Fibroblast of villous mesenchyme (primary cell): Measurements from ENCODE around the gene POPDC2. TPM values are rescaled to one million over a fixed set of nuclear protein-coding genes. Genes with fewer than 3 reads are reported as not detected.

Source experiments
- DNase-seq: peaks from one replicate; pipeline ENCODE4 v3.0.0-alpha.2; 2010; ENCODE audit warnings: low read depth
- H3K4me3 ChIP-seq: 2 replicates; pipeline ENCODE4 v1.5.1; 2011; ENCODE audit warnings: low read depth, mild to moderate bottlenecking, low read length
- CTCF ChIP-seq: IDR thresholded peaks from 2 replicates; pipeline ENCODE4 v1.5.1; 2012; ENCODE audit warnings: low read depth, mild to moderate bottlenecking, low read length; ENCODE audit not compliant: insufficient read depth
- total RNA-seq: library from RNA; depleted of rRNA; stranded (reverse); fragments of >200 nt; gene quantifications from 2 replicates; pipeline ENCODE4 v1.2.3, GENCODE V29; 2012

Gene POPDC2
- total RNA-seq, 1 donor = 1.3 TPM

- no peak for TF ChIP-seq CTCF
- H3K4me3 ChIP-seq = no peak overlapping the region
- DNase-seq = no peak
These were observed 55.5 kb downstream of the POPDC2 start for GRCh38 chr3:119604878-119605277.

DNA sequence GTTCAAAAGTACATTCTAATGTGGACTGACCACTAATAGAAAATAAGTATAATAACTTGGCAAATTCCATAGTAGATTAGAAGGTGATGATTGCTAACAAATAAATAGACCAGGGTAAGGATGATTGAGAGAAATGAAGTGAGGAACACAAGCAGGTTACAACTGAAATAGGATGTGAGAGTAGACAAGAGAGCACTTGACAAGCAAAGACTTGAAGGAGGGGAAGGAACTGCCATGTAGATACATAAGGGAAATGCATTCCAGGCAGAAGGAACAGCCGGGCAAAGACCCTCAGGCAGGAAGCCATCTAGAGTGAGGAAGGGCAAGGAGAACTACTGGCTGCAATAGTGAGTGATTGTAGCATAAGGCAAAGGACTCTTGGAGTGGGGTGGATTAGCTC lies 57.7 kb downstream of the POPDC2 start:
- no peak for DNase-seq
- no peak overlapping the region for H3K4me3 ChIP-seq
- TF ChIP-seq CTCF = no peak

DNA sequence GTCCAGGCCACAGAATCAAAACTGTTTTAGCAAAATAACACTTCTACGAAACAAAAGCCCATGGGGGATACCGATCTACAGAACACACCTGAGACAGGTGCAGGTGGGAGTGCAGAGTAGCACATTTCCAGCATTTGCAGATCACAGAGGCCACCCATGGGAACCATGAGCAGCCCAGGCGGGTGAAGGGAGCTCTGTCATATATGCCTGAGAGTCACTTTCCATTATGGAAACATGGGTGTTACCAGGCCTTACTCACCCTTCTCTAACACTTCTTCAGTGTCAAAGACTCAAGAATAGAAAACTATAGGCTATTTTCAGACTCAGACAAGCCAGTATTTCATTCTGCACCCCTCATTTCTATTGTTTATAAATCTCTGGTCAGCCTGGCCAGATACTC lies 59.2 kb downstream of the POPDC2 start:
- TF ChIP-seq CTCF = no peak
- no peak overlapping the region for H3K4me3 ChIP-seq
- DNase-seq = no peak

GRCh38 chr3:119600732-119601131 lies 59.7 kb downstream of the POPDC2 start:
- peak; percentile 13 for DNase-seq
- peak; percentile 58 for TF ChIP-seq CTCF
- H3K4me3 ChIP-seq = no peak overlapping the region

DNA sequence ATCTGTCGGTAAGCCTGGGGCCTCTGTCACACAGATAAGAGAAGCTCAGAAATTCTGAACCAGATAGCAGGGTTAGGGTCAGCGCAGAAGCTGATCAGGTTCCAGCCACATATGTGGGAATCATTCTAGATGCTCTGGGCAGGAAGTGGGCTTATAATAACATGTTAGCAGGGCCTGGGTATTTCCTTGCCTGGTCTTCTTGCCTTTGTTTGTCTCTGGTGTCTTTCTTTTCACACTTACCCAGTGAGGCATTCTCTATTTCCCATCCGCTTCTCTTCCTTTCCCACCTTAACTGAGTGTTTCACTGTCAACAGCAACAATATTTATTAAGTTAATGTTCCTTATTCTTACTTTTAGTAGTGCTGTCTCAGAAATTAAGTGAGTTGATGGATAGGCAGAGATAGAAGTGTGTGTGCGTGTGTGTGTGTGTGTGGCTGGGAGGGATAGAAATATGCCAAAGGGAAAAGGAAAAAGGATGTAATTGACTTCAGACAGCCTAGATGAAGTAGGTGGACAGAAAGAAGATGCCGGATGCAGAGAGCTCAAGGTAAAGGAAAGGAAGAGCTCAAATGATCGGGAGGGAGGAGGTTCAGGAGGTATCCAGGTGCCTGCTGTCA lies 60.7 kb downstream of the POPDC2 start:
- no peak for DNase-seq
- no peak for TF ChIP-seq CTCF
- H3K4me3 ChIP-seq = no peak overlapping the region

DNA sequence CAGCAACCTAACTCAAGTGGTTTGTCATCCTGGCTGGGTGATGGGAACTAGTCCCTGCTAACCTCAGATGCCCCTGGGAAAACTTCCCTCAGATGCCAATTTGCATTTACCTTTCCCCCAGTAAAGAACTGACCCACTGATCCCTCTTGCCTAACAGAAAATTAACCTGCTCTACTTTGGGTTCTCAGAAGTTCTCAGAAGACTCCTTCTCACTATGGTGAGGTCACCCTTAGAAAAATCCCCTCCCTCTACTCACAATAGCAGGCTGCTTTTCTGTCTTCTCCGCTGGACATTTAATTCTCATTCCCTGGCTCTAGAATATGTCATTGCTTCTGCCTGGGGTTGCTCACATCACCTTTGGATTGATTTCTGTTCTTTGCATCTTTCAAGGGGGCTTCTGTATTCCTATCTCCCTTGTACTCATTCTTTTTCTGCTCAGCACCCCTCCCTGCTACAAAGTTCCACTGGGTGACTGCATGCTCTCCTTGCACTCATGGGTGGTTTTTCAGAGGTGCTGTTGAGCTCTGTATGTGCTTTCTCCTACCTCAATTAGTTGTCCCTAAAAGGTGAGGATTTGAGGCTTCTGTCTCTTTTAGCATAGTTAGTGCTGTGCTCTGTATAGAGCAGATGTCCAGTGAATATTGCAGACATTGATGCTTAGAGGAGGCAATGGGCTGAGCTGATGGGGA lies 61.8 kb downstream of the POPDC2 start:
- no peak for DNase-seq
- H3K4me3 ChIP-seq = no peak overlapping the region
- TF ChIP-seq CTCF = no peak
